ENCODE data around the gene ZC3H12A.

GRCh38 chr1:37473431-37474045, 842 bp upstream of the ZC3H12A start:
- TF ChIP-seq CTCF (IDR thresholded peaks at IDR 0.05) (no peak), POLR2A (IDR thresholded peaks at IDR 0.05) (no peak)
